ENCODE measurements around the gene MEGF8.

Gene MEGF8

GRCh38 chr19:42286349-42287016 lies 39.0 kb upstream of the MEGF8 start:
- FAIRE-seq: no peak

- FAIRE-seq: no peak
Observed at GRCh38 chr19:42287017-42287826, 38.2 kb upstream of the MEGF8 start.

- FAIRE-seq: no peak
Observed at GRCh38 chr19:42287827-42288107, 37.7 kb upstream of the MEGF8 start.

GRCh38 chr19:42288387-42288786 lies 37.0 kb upstream of the MEGF8 start:
- no peak for FAIRE-seq

- no peak for FAIRE-seq
Observed at GRCh38 chr19:42288881-42289555, 36.4 kb upstream of the MEGF8 start.

- FAIRE-seq: no peak
Observed at GRCh38 chr19:42289556-42290041, 35.8 kb upstream of the MEGF8 start.

- FAIRE-seq: no peak
Observed at GRCh38 chr19:42290136-42290522, 35.3 kb upstream of the MEGF8 start.

GRCh38 chr19:42290523-42291434 lies 34.7 kb upstream of the MEGF8 start:
- FAIRE-seq: no peak

- FAIRE-seq: no peak
Observed at GRCh38 chr19:42291435-42291810, 34.0 kb upstream of the MEGF8 start.

- FAIRE-seq: no peak
Observed at GRCh38 chr19:42292042-42292960, 33.1 kb upstream of the MEGF8 start.

- FAIRE-seq: no peak
Observed at GRCh38 chr19:42292963-42293362, 32.5 kb upstream of the MEGF8 start.

GRCh38 chr19:42293540-42293939 lies 31.9 kb upstream of the MEGF8 start:
- FAIRE-seq: no peak

GRCh38 chr19:42293948-42294347 lies 31.5 kb upstream of the MEGF8 start:
- no peak for FAIRE-seq

- FAIRE-seq: no peak
Observed at GRCh38 chr19:42294471-42295137, 30.8 kb upstream of the MEGF8 start.

- no peak for FAIRE-seq
Observed at GRCh38 chr19:42295342-42295741, 30.1 kb upstream of the MEGF8 start.

- no peak for FAIRE-seq
Observed at GRCh38 chr19:42295831-42296525, 29.5 kb upstream of the MEGF8 start.

GRCh38 chr19:42297039-42297438 lies 28.4 kb upstream of the MEGF8 start:
- FAIRE-seq: no peak

GRCh38 chr19:42301646-42302203 lies 23.7 kb upstream of the MEGF8 start, which contains the start of gene PRR19:
TSS of gene PRR19 (plus strand) at chr19:42302132. CDS start at chr19:42309585, 7,453 bp downstream.
- FAIRE-seq: no peak

GRCh38 chr19:42303101-42303464 lies 22.4 kb upstream of the MEGF8 start:
- FAIRE-seq: no peak

GRCh38 chr19:42303876-42304275 lies 21.6 kb upstream of the MEGF8 start:
- FAIRE-seq: no peak

All from TTC549 (cell line).